Spinal cord (tissue), 4 donors: Measurements from ENCODE around the gene BLTP3A. TPM values are rescaled to one million over a fixed set of nuclear protein-coding genes. Genes with fewer than 3 reads are reported as not detected.

Source experiments
- polyA plus RNA-seq, 2 donors: library from polyadenylated mRNA; unstranded; fragments of 120-200 nt; gene quantifications; one replicate each; pipeline ENCODE4 v1.2.1, GENCODE V29; 2013; ENCODE audit not compliant: insufficient read length in 2 of 2
- small RNA-seq: library from RNA; depleted of rRNA; stranded (forward); fragments of <200 nt; gene quantifications from one replicate; pipeline ENCODE3, GENCODE V24; 2014; ENCODE audit warnings: low replicate concordance
- total RNA-seq, 2 donors: library from RNA; depleted of rRNA in 1 of 2; stranded (reverse); fragments of 120-200 nt in 1 of 2; fragments of >200 nt in 1 of 2; gene quantifications; one replicate each; pipeline versions ENCODE4 v1.2.3 to v1.2.4, GENCODE V29; 2013 to 2014

Gene BLTP3A
- total and polyA plus RNA-seq, 4 donors, result 12.1 to 14.0 (median 12.2) TPM

Small RNAs within 50 kb of the gene (small RNA-seq; reads per million reads assigned to genes)
- not detected for gene RF00019

Other genes with a start within 250 kb of the BLTP3A start
- under 1 TPM; 0.17 to 0.20 TPM for gene SPDEF, start 235.8 kb upstream of the BLTP3A start, total RNA-seq
- gene SPDEF, start 235.8 kb upstream of the BLTP3A start, polyA plus RNA-seq, result under 1 TPM; 0.22 to 0.36 TPM
- 10 to 100 TPM; 29.6 to 34.4 TPM for gene ILRUN, start 95.3 kb upstream of the BLTP3A start, total RNA-seq
- gene ILRUN, start 95.3 kb upstream of the BLTP3A start, polyA plus RNA-seq, result 10 to 100 TPM; 37.1 to 38.0 TPM
- gene SNRPC, start 34.6 kb upstream of the BLTP3A start, total RNA-seq, result 10 to 100 TPM; 24.0 to 84.6 TPM
- gene SNRPC, start 34.6 kb upstream of the BLTP3A start, polyA plus RNA-seq, result 100 to 1,000 TPM; 118 to 123 TPM
- 10 to 100 TPM; 26.4 to 43.2 TPM for gene TAF11, start 96.0 kb downstream of the BLTP3A start, total RNA-seq
- 10 to 100 TPM; 49.2 to 49.3 TPM for gene TAF11, start 96.0 kb downstream of the BLTP3A start, polyA plus RNA-seq
- gene ANKS1A, start 97.2 kb downstream of the BLTP3A start, total RNA-seq, result 10 to 100 TPM; 31.1 to 34.0 TPM
- gene ANKS1A, start 97.2 kb downstream of the BLTP3A start, polyA plus RNA-seq, result 10 to 100 TPM; 50.8 to 53.6 TPM